GM19324 (cell line): ENCODE data around the gene SLC7A8.

Source experiments
- ATAC-seq: cut with Tn5 transposase; IDR thresholded peaks from one replicate; pipeline ENCODE4 v1.9.1; 2021; ENCODE audit warnings: mild to moderate bottlenecking, moderate library complexity; ENCODE audit not compliant: unreplicated experiment, low FRiP score

Gene SLC7A8

GRCh38 chr14:23185063-23185462 lies 1.6 kb upstream of the SLC7A8 start:
- no peak for ATAC-seq

- no peak for ATAC-seq
Observed at GRCh38 chr14:23183158-23183470, 346 bp downstream of the SLC7A8 start.

GRCh38 chr14:23182372-23183157 lies 895 bp downstream of the SLC7A8 start:
- ATAC-seq: no peak

- ATAC-seq: no peak
Observed at GRCh38 chr14:23181946-23182345, 1.5 kb downstream of the SLC7A8 start.

GRCh38 chr14:23181453-23181852 lies 2.0 kb downstream of the SLC7A8 start:
- ATAC-seq: no peak

GRCh38 chr14:23177181-23177580 lies 6.3 kb downstream of the SLC7A8 start:
- no peak for ATAC-seq

GRCh38 chr14:23175823-23176222 lies 7.6 kb downstream of the SLC7A8 start:
- no peak for ATAC-seq

- ATAC-seq: no peak
Observed at GRCh38 chr14:23174296-23175184, 8.9 kb downstream of the SLC7A8 start.

GRCh38 chr14:23173796-23174195 lies 9.7 kb downstream of the SLC7A8 start:
- no peak for ATAC-seq

- no peak for ATAC-seq
Observed at GRCh38 chr14:23173031-23173430, 10.4 kb downstream of the SLC7A8 start.

- no peak for ATAC-seq
Observed at GRCh38 chr14:23172574-23172973, 10.9 kb downstream of the SLC7A8 start.

GRCh38 chr14:23172096-23172495 lies 11.4 kb downstream of the SLC7A8 start:
- ATAC-seq: no peak

- ATAC-seq: no peak
Observed at GRCh38 chr14:23171222-23171975, 12.1 kb downstream of the SLC7A8 start.

- ATAC-seq: no peak
Observed at GRCh38 chr14:23169622-23170021, 13.8 kb downstream of the SLC7A8 start.

- no peak for ATAC-seq
Observed at GRCh38 chr14:23168246-23168645, 15.2 kb downstream of the SLC7A8 start.

- ATAC-seq: no peak
Observed at GRCh38 chr14:23167116-23167847, 16.2 kb downstream of the SLC7A8 start.

- no peak for ATAC-seq
Observed at GRCh38 chr14:23164949-23165348, 18.5 kb downstream of the SLC7A8 start.

- ATAC-seq: no peak
Observed at GRCh38 chr14:23164250-23164649, 19.2 kb downstream of the SLC7A8 start.

- no peak for ATAC-seq
Observed at GRCh38 chr14:23163830-23164229, 19.6 kb downstream of the SLC7A8 start.

- no peak for ATAC-seq
Observed at GRCh38 chr14:23162800-23163199, 20.7 kb downstream of the SLC7A8 start.
